Naive thymus-derived CD4-positive, alpha-beta T cell (primary cell): Measurements from ENCODE around the gene MIAT. TPM values are rescaled to one million over a fixed set of nuclear protein-coding genes. Genes with fewer than 3 reads are reported as not detected.

Experiments used
- ATAC-seq: fragments of 150-1000 bp; cut with Tn5 transposase; 2 replicates; pipeline ENCODE4 v1.10.0; 2021; ENCODE audit warnings: mild to moderate bottlenecking, moderate library complexity
- CTCF ChIA-PET: fragments of 350-600 bp; sonication (Branson Sonifier 250); formaldehyde crosslinking; loops from one replicate; lab custom pipeline; 2021; ENCODE audit warnings: antibody characterized with exemption; lab: Charles Lee
- POLR2A ChIA-PET: fragments of 350-600 bp; sonication (Branson Sonifier 250); formaldehyde crosslinking; loops from one replicate; lab custom pipeline; 2021; ENCODE audit warnings: antibody characterized with exemption, inconsistent platforms; lab: Charles Lee
- DNase-seq, 9 donors: peaks; one replicate each; pipeline versions ENCODE4 v3.0.0 to v3.0.0-alpha.2; 2020 to 2022; ENCODE audit warnings: mixed read lengths in 1 of 9
- H3K27ac ChIP-seq: one replicate; pipeline ENCODE4 v1.7.0; 2013; ENCODE audit warnings: mild to moderate bottlenecking, low read depth, low read length, moderate library complexity
- H3K27me3 ChIP-seq, 2 donors: one replicate each; pipeline ENCODE4 v1.7.0; 2013; ENCODE audit warnings: low read length in 2 of 2, mild to moderate bottlenecking in 2 of 2, moderate library complexity in 2 of 2; ENCODE audit not compliant: control insufficient read depth in 2 of 2, insufficient read depth in 2 of 2
- H3K36me3 ChIP-seq, 3 experiments: 1 replicate in 2 of 3; 2 replicates in 1 of 3; pipeline ENCODE4 v1.7.0; 2013; ENCODE audit warnings: low read length in 3 of 3, mild to moderate bottlenecking in 3 of 3, moderate library complexity in 1 of 3; ENCODE audit not compliant: insufficient read depth in 3 of 3, control insufficient read depth in 2 of 3
- H3K4me1 ChIP-seq, 2 donors: one replicate each; pipeline ENCODE4 v1.7.0; 2013; ENCODE audit warnings: low read length in 2 of 2, mild to moderate bottlenecking in 2 of 2, moderate library complexity in 1 of 2; ENCODE audit not compliant: control insufficient read depth in 2 of 2, insufficient read depth in 2 of 2
- H3K4me3 ChIP-seq: 2 replicates; pipeline ENCODE4 v1.7.0; 2013; ENCODE audit warnings: mild to moderate bottlenecking, low read length
- H3K9me3 ChIP-seq, 3 experiments: 1 replicate in 2 of 3; 2 replicates in 1 of 3; pipeline ENCODE4 v1.7.0; 2013; ENCODE audit warnings: low read length in 3 of 3; ENCODE audit not compliant: control insufficient read depth in 2 of 3
- H3K27ac Mint-ChIP-seq, 9 donors: one replicate each; pipeline ENCODE4 v1.8.0; 2020 to 2022; ENCODE audit warnings: mixed read lengths in 9 of 9, mild to moderate bottlenecking in 8 of 9, moderate library complexity in 5 of 9, inconsistent platforms in 2 of 9
- H3K27me3 Mint-ChIP-seq, 5 donors: one replicate each; pipeline ENCODE4 v1.8.0; 2021 to 2022; ENCODE audit warnings: mixed read lengths in 5 of 5, mild to moderate bottlenecking in 1 of 5
- H3K36me3 Mint-ChIP-seq, 5 donors: one replicate each; pipeline ENCODE4 v1.8.0; 2020 to 2022; ENCODE audit warnings: mixed read lengths in 5 of 5, mild to moderate bottlenecking in 3 of 5, inconsistent platforms in 1 of 5
- H3K4me1 Mint-ChIP-seq, 7 donors: one replicate each; pipeline ENCODE4 v1.8.0; 2020 to 2022; ENCODE audit warnings: mixed read lengths in 7 of 7, mild to moderate bottlenecking in 3 of 7, inconsistent platforms in 1 of 7
- H3K4me3 Mint-ChIP-seq, 10 donors: one replicate each; pipeline ENCODE4 v1.8.0; 2020 to 2022; ENCODE audit warnings: mild to moderate bottlenecking in 10 of 10, mixed read lengths in 10 of 10, moderate library complexity in 6 of 10, inconsistent platforms in 2 of 10
- H3K9me3 Mint-ChIP-seq, 11 donors: one replicate each; pipeline ENCODE4 v1.8.0; 2020 to 2022; ENCODE audit warnings: mixed read lengths in 11 of 11, mild to moderate bottlenecking in 4 of 11, inconsistent platforms in 1 of 11, moderate library complexity in 1 of 11
- intact Hi-C, 2 donors: fragments of 100-400 bp; cut with micrococcal nuclease; formaldehyde crosslinking; loops; one replicate each; pipeline ENCODE4 v1.15.1; 2023
- polyA plus RNA-seq, 2 donors: library from polyadenylated mRNA; unstranded; fragments of 300-500 nt; fragmentation: Illumina TruSeq; gene quantifications; one replicate each; pipeline ENCODE4 v1.2.3, GENCODE V29; 2021
- total RNA-seq, 6 experiments: library from RNA in 5 of 6; stranded (reverse) in 5 of 6; gene quantifications; 1 replicate in 5 of 6; 2 replicates in 1 of 6; pipeline ENCODE4 v1.2.3 and lab custom pipeline; 2021 to 2026

The MIAT gene
- total and polyA plus RNA-seq, 7 experiments from 2014 or later = 0.05 to 156 (median 35.8) TPM

DNA sequence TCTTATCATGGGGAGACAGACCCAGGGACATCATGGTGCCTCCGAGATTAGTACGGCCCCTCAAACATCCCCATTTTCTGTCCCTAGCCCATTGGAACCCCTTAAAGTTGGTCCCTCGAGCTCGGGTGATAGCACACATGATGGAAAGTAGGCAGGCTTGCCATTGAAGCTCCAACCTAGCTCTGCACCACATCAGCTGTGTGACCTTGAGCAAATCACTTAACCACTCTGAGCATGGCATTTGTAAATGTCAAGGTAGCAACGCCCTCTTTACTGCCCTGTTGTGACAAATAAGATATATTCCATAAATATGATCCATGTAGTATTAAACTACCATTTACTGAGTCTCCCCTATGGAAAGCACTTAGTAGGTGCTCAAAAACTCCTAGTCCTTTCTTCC, 61.1 kb downstream of the MIAT start:
- ChIA-PET CTCF (no interaction called here), POLR2A (no interaction called here)
- H3K36me3 Mint-ChIP-seq = peaks cover 12 to 71% (median 48%) of the 10 kb centered on the region in 5 donors
- no peak overlapping the region for H3K4me3 Mint-ChIP-seq
- ATAC-seq (no peak), DNase-seq (no peak)
- no peaks in the 10 kb centered on the region for H3K27me3 Mint-ChIP-seq
- H3K27me3 ChIP-seq = no peaks in the 10 kb centered on the region
- peaks cover 5 to 87% (median 33%) of the 10 kb centered on the region in 3 experiments for H3K36me3 ChIP-seq
- H3K9me3 Mint-ChIP-seq = peaks cover 0 to 2% (median 0%) of the 10 kb centered on the region in 11 donors
- no peaks in the 10 kb centered on the region for H3K9me3 ChIP-seq
- no peaks in the 10 kb centered on the region for H3K4me1 ChIP-seq
- H3K4me3 ChIP-seq = no peak overlapping the region
- no peak overlapping the region for H3K27ac ChIP-seq
- peaks cover 3 to 33% (median 10%) of the 10 kb centered on the region in 7 donors for H3K4me1 Mint-ChIP-seq
- no peak overlapping the region for H3K27ac Mint-ChIP-seq
- intact Hi-C loops = no loop called here

DNA sequence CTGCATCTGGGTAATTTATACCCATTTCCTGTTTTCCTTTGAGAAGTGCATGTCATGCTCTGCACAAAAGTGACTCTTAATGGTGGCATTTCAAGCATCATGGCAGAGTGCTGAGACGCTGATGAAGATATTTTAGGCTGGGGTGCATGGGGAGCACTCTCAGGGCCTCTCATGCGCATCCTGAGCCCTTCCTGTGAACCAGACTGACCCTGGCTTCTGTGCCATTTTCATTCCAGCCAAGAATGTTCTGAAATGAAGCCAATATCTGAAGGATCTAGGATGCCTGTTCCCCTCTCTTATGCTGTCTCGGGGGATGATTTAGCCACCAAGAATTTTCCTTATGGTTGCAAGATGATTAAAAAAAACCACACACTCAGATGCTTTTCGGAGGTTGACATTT, 61.5 kb downstream of the MIAT start:
- peaks cover 5 to 87% (median 33%) of the 10 kb centered on the region in 3 experiments for H3K36me3 ChIP-seq
- POLR2A ChIA-PET = no interaction called here
- Mint-ChIP-seq H3K27me3 (no peaks in the 10 kb centered on the region), H3K27ac (no peak overlapping the region), H3K4me3 (no peak overlapping the region), H3K9me3 (peaks cover 0 to 2% (median 0%) of the 10 kb centered on the region in 11 donors), H3K36me3 (peaks cover 15 to 73% (median 50%) of the 10 kb centered on the region in 5 donors), H3K4me1 (peaks cover 3 to 34% (median 8%) of the 10 kb centered on the region in 7 donors)
- CTCF ChIA-PET = no interaction called here
- no peaks in the 10 kb centered on the region for H3K27me3 ChIP-seq
- intact Hi-C loops = no loop called here
- H3K4me3 ChIP-seq = no peak overlapping the region
- ATAC-seq (no peak), DNase-seq (no peak)
- no peak overlapping the region for H3K27ac ChIP-seq
- H3K4me1 ChIP-seq = no peaks in the 10 kb centered on the region
- no peaks in the 10 kb centered on the region for H3K9me3 ChIP-seq

DNA sequence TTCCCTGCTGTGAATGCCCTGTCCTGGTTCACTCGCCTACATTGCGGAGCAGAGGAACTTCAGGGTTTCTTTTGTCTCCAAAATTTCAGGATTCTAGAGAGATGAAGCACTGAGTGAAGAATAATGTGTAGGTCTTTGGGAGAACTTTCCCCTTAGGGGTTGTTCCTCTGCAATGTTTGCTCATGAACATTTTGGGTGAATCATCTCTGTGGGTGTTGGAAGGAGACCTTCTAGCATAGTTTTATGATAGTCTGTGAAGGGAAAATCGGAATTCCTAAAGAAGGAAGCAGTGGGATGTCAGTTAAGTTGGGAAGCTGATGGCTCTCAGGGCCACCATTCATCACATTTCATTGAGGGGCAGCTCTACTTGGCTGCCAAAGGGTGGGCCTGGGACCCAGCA, 64.8 kb downstream of the MIAT start:
- no peaks in the 10 kb centered on the region for H3K4me1 ChIP-seq
- intact Hi-C loops = no loop called here
- Mint-ChIP-seq H3K9me3 (peaks cover 0 to 8% (median 0%) of the 10 kb centered on the region in 11 donors), H3K27ac (no peak overlapping the region), H3K4me3 (no peak overlapping the region), H3K27me3 (no peaks in the 10 kb centered on the region), H3K4me1 (peaks cover 3 to 28% (median 8%) of the 10 kb centered on the region in 7 donors), H3K36me3 (peaks cover 35 to 82% (median 62%) of the 10 kb centered on the region in 5 donors)
- no peaks in the 10 kb centered on the region for H3K27me3 ChIP-seq
- no peak for ATAC-seq
- ChIA-PET POLR2A (no interaction called here), CTCF (no interaction called here)
- no peaks in the 10 kb centered on the region for H3K9me3 ChIP-seq
- H3K27ac ChIP-seq = no peak overlapping the region
- H3K36me3 ChIP-seq = peaks cover 5 to 95% (median 38%) of the 10 kb centered on the region in 3 experiments
- H3K4me3 ChIP-seq = no peak overlapping the region
- DNase-seq = no peak

DNA sequence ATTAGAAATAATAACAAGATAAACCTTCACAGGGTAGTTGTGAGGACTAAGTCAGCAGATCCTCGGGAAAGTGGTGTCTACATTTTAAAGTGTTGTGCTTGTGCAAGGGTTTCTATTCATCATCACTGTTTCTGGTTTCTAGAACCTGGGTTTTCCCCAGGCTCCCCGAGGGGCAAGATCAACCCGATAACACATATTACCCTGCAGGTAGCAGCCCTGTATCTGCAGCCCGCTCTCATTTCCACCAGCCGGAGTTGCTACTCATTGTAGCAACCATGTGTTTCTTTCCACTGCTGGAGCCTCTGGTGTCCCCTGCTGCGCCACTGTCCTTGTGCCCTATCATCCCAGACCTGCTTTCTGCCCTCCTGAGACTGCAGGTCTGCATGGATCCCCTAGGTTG, 67.0 kb downstream of the MIAT start:
- ATAC-seq (no peak), DNase-seq (no peak)
- Mint-ChIP-seq H3K9me3 (peaks cover 0 to 8% (median 0%) of the 10 kb centered on the region in 11 donors), H3K27me3 (no peaks in the 10 kb centered on the region), H3K4me1 (peaks cover 0 to 29% (median 4%) of the 10 kb centered on the region in 7 donors), H3K4me3 (no peak overlapping the region), H3K36me3 (peaks cover 42 to 83% (median 67%) of the 10 kb centered on the region in 5 donors), H3K27ac (peak overlapping the region in 1 of 9 donors; percentile 36)
- no peaks in the 10 kb centered on the region for H3K4me1 ChIP-seq
- H3K36me3 ChIP-seq = peaks cover 0 to 87% (median 23%) of the 10 kb centered on the region in 3 experiments
- no peaks in the 10 kb centered on the region for H3K9me3 ChIP-seq
- POLR2A ChIA-PET = no interaction called here
- H3K27me3 ChIP-seq = no peaks in the 10 kb centered on the region
- CTCF ChIA-PET = no interaction called here
- intact Hi-C loops = no loop called here
- no peak overlapping the region for H3K27ac ChIP-seq
- no peak overlapping the region for H3K4me3 ChIP-seq

DNA sequence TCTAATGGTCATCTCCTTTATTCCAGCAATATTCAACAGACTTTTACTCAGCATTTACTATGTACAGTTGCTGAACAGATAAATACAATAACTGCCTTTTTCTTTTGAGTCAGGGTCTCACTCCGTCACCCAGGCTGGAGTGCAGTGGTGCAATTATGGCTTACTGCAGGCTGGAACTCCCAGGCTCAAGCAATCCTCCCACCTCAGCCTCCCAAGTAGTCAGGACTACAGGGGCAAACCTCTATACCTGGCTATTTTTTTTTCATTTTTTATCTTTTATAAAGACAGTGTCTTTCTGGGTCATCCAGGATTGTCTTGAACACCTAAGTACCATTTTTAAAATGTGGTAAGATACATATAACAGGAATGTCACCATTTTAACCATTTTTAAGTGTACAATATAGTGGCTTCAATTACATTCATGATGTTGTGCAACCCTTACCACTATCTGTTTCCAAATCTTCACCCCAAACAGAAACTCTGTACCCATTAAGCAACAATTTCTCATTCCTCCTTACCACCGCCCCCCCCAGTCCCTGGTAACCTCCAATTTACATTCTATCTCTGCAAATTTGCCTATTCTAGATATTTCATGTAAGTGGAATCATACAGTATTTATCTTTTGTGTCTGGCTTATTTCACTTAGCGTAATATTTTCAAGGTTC, 67.8 kb downstream of the MIAT start:
- peaks cover 42 to 86% (median 67%) of the 10 kb centered on the region in 5 donors for H3K36me3 Mint-ChIP-seq

More for the DNA sequence above, 67.8 kb downstream of the MIAT start:
- Mint-ChIP-seq H3K4me3 (peak overlapping the region in 1 of 10 donors; percentile 41), H3K27me3 (no peaks in the 10 kb centered on the region), H3K9me3 (peaks cover 0 to 8% (median 0%) of the 10 kb centered on the region in 11 donors), H3K27ac (no peak overlapping the region), H3K4me1 (peaks cover 0 to 29% (median 4%) of the 10 kb centered on the region in 7 donors)
- no peak overlapping the region for H3K27ac ChIP-seq
- ATAC-seq = no peak
- H3K36me3 ChIP-seq = peaks cover 0 to 88% (median 19%) of the 10 kb centered on the region in 3 experiments
- H3K27me3 ChIP-seq = no peaks in the 10 kb centered on the region
- POLR2A ChIA-PET = no interaction called here
- H3K4me1 ChIP-seq = no peaks in the 10 kb centered on the region
- CTCF ChIA-PET = no interaction called here
- no peaks in the 10 kb centered on the region for H3K9me3 ChIP-seq
- no peak for DNase-seq
- intact Hi-C loops = no loop called here
- no peak overlapping the region for H3K4me3 ChIP-seq

Other genes with a start within 250 kb of the MIAT start
- 10 to 100 TPM in 1 of 5 experiments, 1 to 10 TPM in 4; 1.8 to 18.1 (median 2.7) TPM for gene ASPHD2, start 228.3 kb upstream of the MIAT start, total RNA-seq
- 1 to 10 TPM; 1.5 to 3.2 TPM for gene ASPHD2, start 228.3 kb upstream of the MIAT start, polyA plus RNA-seq
- gene HPS4, start 173.8 kb upstream of the MIAT start, total RNA-seq = 10 to 100 TPM; 45.5 to 64.3 (median 59.1) TPM
- 10 to 100 TPM; 21.5 to 23.9 TPM for gene HPS4, start 173.8 kb upstream of the MIAT start, polyA plus RNA-seq
- gene SRRD, start 173.7 kb upstream of the MIAT start, total RNA-seq = 10 to 100 TPM; 18.9 to 22.8 (median 20.1) TPM
- 10 to 100 TPM; 23.4 to 29.0 TPM for gene SRRD, start 173.7 kb upstream of the MIAT start, polyA plus RNA-seq
- 100 to 1,000 TPM in 1 of 5 experiments, 10 to 100 TPM in 4; 63.6 to 107 (median 72.9) TPM for gene TFIP11, start 145.1 kb upstream of the MIAT start, total RNA-seq
- gene TFIP11, start 145.1 kb upstream of the MIAT start, polyA plus RNA-seq = 10 to 100 TPM; 25.8 to 45.8 TPM
- gene TPST2, start 67.5 kb upstream of the MIAT start, total RNA-seq = 10 to 100 TPM; 16.7 to 44.8 (median 20.6) TPM
- 10 to 100 TPM; 14.4 to 30.5 TPM for gene TPST2, start 67.5 kb upstream of the MIAT start, polyA plus RNA-seq
- gene CRYBB1, start 39.6 kb upstream of the MIAT start, total RNA-seq = not detected
- not detected for gene CRYBB1, start 39.6 kb upstream of the MIAT start, polyA plus RNA-seq
- gene CRYBA4, start 35.6 kb upstream of the MIAT start, total RNA-seq = not detected
- gene CRYBA4, start 35.6 kb upstream of the MIAT start, polyA plus RNA-seq = not detected